Transverse colon (tissue), 3 donors: ENCODE measurements around the gene TMEM97.

Experiments
- EP300 ChIP-seq: sonication (generic); formaldehyde crosslinking; IDR thresholded peaks from one replicate; pipeline ENCODE4 v1.6.1; 2017; ENCODE audit warnings: antibody characterized with exemption, low read depth
- TF ChIP-seq, protein P1 (sequence below), 5 experiments: fragments of 200-600 bp in 3 of 5; fragments of 450-650 bp in 2 of 5; sonication (generic) in 3 of 5; IDR thresholded peaks; 1 replicate in 2 of 5; 2 replicates in 3 of 5; pipeline ENCODE4 v1.5.1; 2016 to 2017; ENCODE audit warnings: antibody characterized with exemption in 5 of 5, inconsistent platforms in 3 of 5, mild to moderate bottlenecking in 2 of 5, moderate library complexity in 1 of 5

DNA sequence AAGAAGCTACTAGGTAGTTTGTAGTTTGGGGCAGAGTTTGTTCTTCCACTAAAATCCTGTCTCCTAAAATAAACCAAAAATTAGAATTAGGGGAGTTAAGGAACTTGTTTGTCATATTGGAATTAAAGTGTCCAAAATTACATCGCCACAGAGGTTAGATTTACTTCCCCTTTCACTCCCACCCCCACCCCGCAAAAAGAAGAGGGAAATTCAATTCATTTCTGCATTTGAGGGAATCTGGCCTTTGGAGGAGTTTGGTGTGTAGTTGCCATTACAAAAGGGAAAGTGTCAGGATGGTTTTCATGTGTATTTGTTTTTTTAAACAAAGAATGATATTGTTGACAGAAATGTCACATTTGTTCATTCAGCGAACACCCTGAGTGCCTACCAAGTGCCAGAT lies 5.8 kb downstream of the TMEM97 start:
- no peak for TF ChIP-seq EP300
- TF ChIP-seq, protein P1, sequence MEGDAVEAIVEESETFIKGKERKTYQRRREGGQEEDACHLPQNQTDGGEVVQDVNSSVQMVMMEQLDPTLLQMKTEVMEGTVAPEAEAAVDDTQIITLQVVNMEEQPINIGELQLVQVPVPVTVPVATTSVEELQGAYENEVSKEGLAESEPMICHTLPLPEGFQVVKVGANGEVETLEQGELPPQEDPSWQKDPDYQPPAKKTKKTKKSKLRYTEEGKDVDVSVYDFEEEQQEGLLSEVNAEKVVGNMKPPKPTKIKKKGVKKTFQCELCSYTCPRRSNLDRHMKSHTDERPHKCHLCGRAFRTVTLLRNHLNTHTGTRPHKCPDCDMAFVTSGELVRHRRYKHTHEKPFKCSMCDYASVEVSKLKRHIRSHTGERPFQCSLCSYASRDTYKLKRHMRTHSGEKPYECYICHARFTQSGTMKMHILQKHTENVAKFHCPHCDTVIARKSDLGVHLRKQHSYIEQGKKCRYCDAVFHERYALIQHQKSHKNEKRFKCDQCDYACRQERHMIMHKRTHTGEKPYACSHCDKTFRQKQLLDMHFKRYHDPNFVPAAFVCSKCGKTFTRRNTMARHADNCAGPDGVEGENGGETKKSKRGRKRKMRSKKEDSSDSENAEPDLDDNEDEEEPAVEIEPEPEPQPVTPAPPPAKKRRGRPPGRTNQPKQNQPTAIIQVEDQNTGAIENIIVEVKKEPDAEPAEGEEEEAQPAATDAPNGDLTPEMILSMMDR (IDR thresholded peaks at IDR 0.05) = no peak
